ENCODE data around the gene TNS1.

DNA sequence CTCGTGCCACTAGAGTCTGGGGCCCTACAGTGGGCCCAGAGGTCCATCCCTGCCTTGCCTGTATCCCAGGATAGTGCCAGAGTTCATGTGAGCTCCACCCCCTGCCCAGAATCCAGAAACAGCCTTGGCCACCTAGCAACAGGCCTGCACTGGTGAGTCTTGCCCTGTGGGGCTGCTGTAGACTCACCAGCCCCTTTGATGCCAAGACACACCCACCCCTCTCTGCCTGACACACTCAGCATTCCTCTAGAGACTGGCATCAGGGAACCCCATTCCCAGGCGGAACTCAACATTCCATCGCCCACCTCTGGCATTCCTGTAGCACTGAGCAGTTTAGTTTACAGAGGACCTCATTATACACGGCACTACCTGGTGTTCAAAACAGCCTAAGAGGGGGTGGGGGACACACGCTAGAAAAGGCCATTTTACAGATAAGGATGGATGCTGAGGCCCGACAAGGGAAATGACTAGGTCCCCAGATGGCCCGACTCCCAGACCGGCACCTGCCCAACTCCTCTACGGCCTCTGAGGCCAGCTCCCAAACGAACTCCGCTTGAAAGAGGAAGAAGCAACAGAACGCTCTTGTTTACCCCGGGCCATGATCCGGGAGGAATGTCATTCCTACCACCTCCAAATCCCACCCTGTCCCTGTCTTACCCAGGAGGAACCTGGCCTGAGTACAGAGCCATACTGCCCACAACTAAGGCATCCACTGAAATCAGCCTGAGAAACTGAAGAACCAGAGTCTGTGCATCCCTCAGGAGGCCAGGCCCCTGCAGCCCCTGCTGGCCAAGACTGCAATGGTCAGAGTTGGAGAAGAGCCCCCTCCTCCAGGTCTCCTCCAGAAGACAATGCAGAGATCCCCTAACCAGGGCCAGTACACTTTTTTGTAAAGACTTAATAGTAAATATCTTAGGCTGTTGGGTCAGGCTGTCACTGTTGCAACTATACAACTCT lies 180.2 kb downstream of the TNS1 start:
- TF ChIP-seq, protein P1, sequence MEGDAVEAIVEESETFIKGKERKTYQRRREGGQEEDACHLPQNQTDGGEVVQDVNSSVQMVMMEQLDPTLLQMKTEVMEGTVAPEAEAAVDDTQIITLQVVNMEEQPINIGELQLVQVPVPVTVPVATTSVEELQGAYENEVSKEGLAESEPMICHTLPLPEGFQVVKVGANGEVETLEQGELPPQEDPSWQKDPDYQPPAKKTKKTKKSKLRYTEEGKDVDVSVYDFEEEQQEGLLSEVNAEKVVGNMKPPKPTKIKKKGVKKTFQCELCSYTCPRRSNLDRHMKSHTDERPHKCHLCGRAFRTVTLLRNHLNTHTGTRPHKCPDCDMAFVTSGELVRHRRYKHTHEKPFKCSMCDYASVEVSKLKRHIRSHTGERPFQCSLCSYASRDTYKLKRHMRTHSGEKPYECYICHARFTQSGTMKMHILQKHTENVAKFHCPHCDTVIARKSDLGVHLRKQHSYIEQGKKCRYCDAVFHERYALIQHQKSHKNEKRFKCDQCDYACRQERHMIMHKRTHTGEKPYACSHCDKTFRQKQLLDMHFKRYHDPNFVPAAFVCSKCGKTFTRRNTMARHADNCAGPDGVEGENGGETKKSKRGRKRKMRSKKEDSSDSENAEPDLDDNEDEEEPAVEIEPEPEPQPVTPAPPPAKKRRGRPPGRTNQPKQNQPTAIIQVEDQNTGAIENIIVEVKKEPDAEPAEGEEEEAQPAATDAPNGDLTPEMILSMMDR (IDR thresholded peaks at IDR 0.05): no peak
- TF ChIP-seq POLR2A (IDR thresholded peaks at IDR 0.05): peak in 1 of 2 donors; percentile 14

Data from thyroid gland (tissue), 4 donors.